Psoas muscle (tissue), 8 donors: ENCODE data around the gene DAB2IP. TPM values are rescaled to one million over a fixed set of nuclear protein-coding genes. Genes with fewer than 3 reads are reported as not detected.
A peak's percentile ranks its signal among the peaks of the same experiment; 100 is the strongest.

Source experiments
- ATAC-seq, 4 donors: fragments of 200-7000 bp; cut with Tn5 transposase; one replicate each; pipeline ENCODE4 v1.9.1; 2020; ENCODE audit warnings: moderate library complexity in 3 of 4, mild to moderate bottlenecking in 2 of 4
- DNase-seq, 2 donors: peaks; one replicate each; pipeline ENCODE4 v3.0.0-alpha.2; 2020
- H3K27ac ChIP-seq: fragments of 200-600 bp; one replicate; pipeline ENCODE4 v1.8.0; 2022
- H3K27me3 ChIP-seq, 3 donors: fragments of 200-600 bp in 1 of 3; one replicate each; pipeline versions ENCODE4 v1.6.1 to v1.8.0; 2013 to 2022; ENCODE audit warnings: low read length in 2 of 3, mild to moderate bottlenecking in 2 of 3, moderate library complexity in 1 of 3; ENCODE audit not compliant: insufficient read depth in 3 of 3
- H3K36me3 ChIP-seq, 2 donors: fragments of 200-600 bp in 1 of 2; one replicate each; pipeline versions ENCODE4 v1.6.1 to v1.8.0; 2013 to 2022; ENCODE audit warnings: low read depth in 1 of 2, mild to moderate bottlenecking in 1 of 2, moderate library complexity in 1 of 2; ENCODE audit not compliant: insufficient read depth in 1 of 2
- H3K4me1 ChIP-seq: fragments of 200-600 bp; one replicate; pipeline ENCODE4 v1.8.0; 2022
- H3K4me3 ChIP-seq: fragments of 200-600 bp; one replicate; pipeline ENCODE4 v1.8.0; 2022; ENCODE audit warnings: mild to moderate bottlenecking
- H3K9me3 ChIP-seq: fragments of 200-600 bp; one replicate; pipeline ENCODE4 v1.8.0; 2022
- WGBS, 3 donors: extraction: QIAGEN DNeasy Blood & Tissue Kit; methylation state at CpG; one replicate each; pipeline versions ENCODE4 v1.1.6 to v1.1.7; 2013; 5-methylcytosine and 5-hydroxymethylcytosine counted together
- intact Hi-C, 2 donors: fragments of 100-400 bp; cut with DNase I; formaldehyde crosslinking; loops; one replicate each; pipeline versions ENCODE4 v1.11.0 to v1.14.2; 2022
- polyA plus RNA-seq, 3 donors: library from polyadenylated mRNA; stranded (reverse); fragments of 200-250 nt; gene quantifications; one replicate each; pipeline ENCODE4 v1.2.3, GENCODE V29; 2013
- total RNA-seq, 4 donors: library from RNA; stranded (reverse); fragmentation: NEBNext Ultra II Directional in 2 of 4; extraction: Animal tissue kit (Norgen Biotek cat#: 25700) in 2 of 4; gene quantifications; one replicate each; pipeline versions ENCODE4 v1.2.1 to v1.2.4, GENCODE V29; 2021 to 2023
- TF ChIP-seq, protein P1 (sequence below): fragments of 200-600 bp; IDR thresholded peaks from one replicate; pipeline ENCODE4 v1.8.0; 2022; ENCODE audit warnings: antibody characterized with exemption
- donor health status: healthy with polysubstance abuse.
- donor health status: DM: no; HTN: no; CAD: no; lungs with moderate emphysema.
- donor health status: Bipolar disorder and iron deficiency.
- donor health status: healthy.
- donor health status: DM: yes; HTN: yes; CAD: no.
- donor health status: DM: no; HTN: no; CAD: no.
- donor health status: DM: no; HTN: no; CAD: no.
- donor health status: DM: yes; HTN: yes; CAD: no.

The DAB2IP gene
- total and polyA plus RNA-seq, 7 donors = 14.1 to 66.2 (median 33.4) TPM

GRCh38 chr9:121683652-121684051 is 32.2 kb downstream of the DAB2IP start:
- DNase-seq = no peak
- intact Hi-C loops = loop anchor here in 1 of 2 donors (5.0 kb wide), 2 partner anchors 46 to 136 kb away; no protein-coding TSS in a partner anchor
- Histone ChIP-seq H3K36me3 (peaks cover 0 to 24% of the 10 kb centered on the region in 2 donors), H3K4me1 (peaks cover 8% of the 10 kb centered on the region), H3K9me3 (no peaks in the 10 kb centered on the region), H3K27ac (no peak overlapping the region), H3K27me3 (no peaks in the 10 kb centered on the region), H3K4me3 (no peak overlapping the region)
- ATAC-seq = no peak
- TF ChIP-seq, protein P1, sequence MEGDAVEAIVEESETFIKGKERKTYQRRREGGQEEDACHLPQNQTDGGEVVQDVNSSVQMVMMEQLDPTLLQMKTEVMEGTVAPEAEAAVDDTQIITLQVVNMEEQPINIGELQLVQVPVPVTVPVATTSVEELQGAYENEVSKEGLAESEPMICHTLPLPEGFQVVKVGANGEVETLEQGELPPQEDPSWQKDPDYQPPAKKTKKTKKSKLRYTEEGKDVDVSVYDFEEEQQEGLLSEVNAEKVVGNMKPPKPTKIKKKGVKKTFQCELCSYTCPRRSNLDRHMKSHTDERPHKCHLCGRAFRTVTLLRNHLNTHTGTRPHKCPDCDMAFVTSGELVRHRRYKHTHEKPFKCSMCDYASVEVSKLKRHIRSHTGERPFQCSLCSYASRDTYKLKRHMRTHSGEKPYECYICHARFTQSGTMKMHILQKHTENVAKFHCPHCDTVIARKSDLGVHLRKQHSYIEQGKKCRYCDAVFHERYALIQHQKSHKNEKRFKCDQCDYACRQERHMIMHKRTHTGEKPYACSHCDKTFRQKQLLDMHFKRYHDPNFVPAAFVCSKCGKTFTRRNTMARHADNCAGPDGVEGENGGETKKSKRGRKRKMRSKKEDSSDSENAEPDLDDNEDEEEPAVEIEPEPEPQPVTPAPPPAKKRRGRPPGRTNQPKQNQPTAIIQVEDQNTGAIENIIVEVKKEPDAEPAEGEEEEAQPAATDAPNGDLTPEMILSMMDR = no peak
- 94 to 100% (median 96%) methylated on average over 1 of the region's 1 CpG for WGBS, 3 donors

DNA sequence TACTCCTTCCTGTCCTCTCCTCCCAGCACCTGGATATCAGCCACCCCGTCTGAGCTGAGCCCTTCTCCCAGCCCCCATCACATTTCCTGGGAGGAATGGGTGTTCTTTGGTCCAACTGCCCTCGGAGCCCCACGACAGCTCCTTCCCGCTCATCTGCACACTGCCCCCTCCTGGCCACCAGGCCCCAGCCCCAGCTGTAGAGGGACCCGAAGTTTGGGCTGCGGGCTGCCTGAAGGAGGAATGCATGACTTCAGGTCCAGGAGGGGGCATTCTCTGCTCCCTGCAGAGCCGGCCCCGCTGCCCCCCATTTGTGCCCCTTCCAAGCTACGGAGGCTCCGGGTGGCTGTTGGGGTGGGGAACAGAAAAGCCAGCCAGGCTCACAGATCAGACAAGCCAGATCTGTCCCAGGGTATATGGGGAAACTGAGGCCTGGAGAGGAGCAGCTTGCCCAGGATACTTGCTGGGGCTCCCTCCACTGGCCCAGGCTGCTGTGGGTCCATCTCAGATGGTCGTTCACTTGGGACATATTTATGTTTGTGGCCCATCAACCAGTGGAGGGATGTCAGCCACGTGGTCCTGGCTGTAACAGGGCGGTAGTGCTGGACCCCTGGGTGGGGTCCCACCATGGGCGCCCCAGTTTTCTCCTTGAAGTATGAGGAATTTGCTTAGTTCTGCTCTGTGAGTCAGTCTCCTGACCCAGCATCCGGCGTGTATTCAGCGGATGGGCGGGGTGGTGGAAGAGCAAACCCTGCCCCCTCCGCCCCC is 33.1 kb downstream of the DAB2IP start:
- TF ChIP-seq, protein P1 = peak; percentile 52
- H3K4me1 ChIP-seq = peaks cover 8% of the 10 kb centered on the region
- WGBS, 3 donors = 72 to 77% (median 76%) methylated on average over 19 of the region's 19 CpGs
- peak; percentile 47 to 64 for DNase-seq
- ATAC-seq = peak in 3 of 4 donors; percentile 31 to 41 (median 36)
- H3K9me3 ChIP-seq = no peaks in the 10 kb centered on the region
- no peak overlapping the region for H3K27ac ChIP-seq
- peaks cover 0 to 18% of the 10 kb centered on the region in 2 donors for H3K36me3 ChIP-seq
- no peak overlapping the region for H3K4me3 ChIP-seq
- intact Hi-C loops = loop anchor here in 1 of 2 donors (5.0 kb wide), 3 partner anchors 47 to 308 kb away; no protein-coding TSS in a partner anchor
- no peaks in the 10 kb centered on the region for H3K27me3 ChIP-seq

DNA sequence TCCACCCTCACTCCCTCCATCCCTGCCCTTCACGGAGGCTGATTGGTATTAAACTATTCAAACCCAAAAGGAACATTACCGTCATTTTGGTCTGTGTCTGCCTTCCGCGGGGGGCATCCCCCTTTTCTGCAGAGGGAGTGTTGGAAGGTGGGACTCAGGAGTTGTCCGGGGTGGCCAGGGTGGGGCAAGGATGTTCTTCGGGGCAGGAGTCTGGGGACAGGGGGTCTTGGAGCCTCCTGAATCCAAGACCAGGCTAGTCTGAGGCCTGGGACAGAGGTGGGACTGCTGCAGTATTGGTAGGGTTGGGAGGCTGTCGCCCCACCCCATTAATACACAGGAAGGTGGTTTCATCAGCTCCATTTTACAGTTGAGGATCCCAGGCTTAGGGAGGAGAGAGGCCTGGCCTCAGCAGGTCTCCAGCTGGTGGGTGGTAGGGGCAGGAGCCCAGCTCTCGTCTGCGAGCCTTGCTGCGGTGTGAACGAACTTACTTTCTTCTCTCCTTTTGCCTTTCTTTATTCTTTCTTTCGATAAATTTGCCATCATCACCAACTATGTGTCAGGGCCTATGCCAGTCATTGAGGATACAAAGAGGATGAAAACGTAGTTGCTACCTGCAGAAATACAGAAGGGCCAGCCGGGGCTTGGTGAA is 33.8 kb downstream of the DAB2IP start:
- 87 to 94% (median 93%) methylated on average over 14 of the region's 14 CpGs for WGBS, 3 donors
- DNase-seq = peak in 1 of 2 donors; percentile 28
- TF ChIP-seq, protein P1 = no peak
- peaks cover 14% of the 10 kb centered on the region for H3K4me1 ChIP-seq
- H3K36me3 ChIP-seq = peaks cover 0 to 13% of the 10 kb centered on the region in 2 donors
- no peak overlapping the region for H3K27ac ChIP-seq
- no peaks in the 10 kb centered on the region for H3K27me3 ChIP-seq
- intact Hi-C loops = loop anchor here in 1 of 2 donors (5.0 kb wide), 1 partner anchor 307 kb away; no protein-coding TSS in a partner anchor
- H3K4me3 ChIP-seq = no peak overlapping the region
- H3K9me3 ChIP-seq = no peaks in the 10 kb centered on the region
- ATAC-seq = no peak

- H3K9me3 ChIP-seq = no peaks in the 10 kb centered on the region
- peak in 1 of 2 donors; percentile 27 for DNase-seq
- no peak overlapping the region for H3K4me3 ChIP-seq
- WGBS, 3 donors = 96 to 98% (median 96%) methylated on average over 3 of the region's 3 CpGs
- H3K36me3 ChIP-seq = peaks cover 0 to 11% of the 10 kb centered on the region in 2 donors
- no peak overlapping the region for H3K27ac ChIP-seq
- intact Hi-C loops = loop anchor here in 1 of 2 donors (5.0 kb wide), 1 partner anchor 306 kb away; no protein-coding TSS in a partner anchor
- H3K4me1 ChIP-seq = peaks cover 14% of the 10 kb centered on the region
- no peak for ATAC-seq
- TF ChIP-seq, protein P1 = no peak
- no peaks in the 10 kb centered on the region for H3K27me3 ChIP-seq
Measured at GRCh38 chr9:121685795-121686377, 34.5 kb downstream of the DAB2IP start.
